GM23338 (cell line): ENCODE data around the gene CNBD2.

Source experiments
- CTCF ChIP-seq, 2 experiments: fragments of 200-600 bp in 1 of 2; sonication (generic) in 1 of 2; conservative IDR thresholded peaks; 2 replicates each; pipeline versions ENCODE4 v1.5.1 to v1.6.1; 2016 to 2017; ENCODE audit warnings: antibody characterized with exemption in 2 of 2, low read depth in 2 of 2, mild to moderate bottlenecking in 2 of 2, moderate library complexity in 1 of 2
- POLR2AphosphoS5 ChIP-seq: IDR thresholded peaks from 2 replicates; pipeline ENCODE4 v1.6.1; 2016; ENCODE audit warnings: antibody characterized with exemption, low read depth
- REST ChIP-seq: IDR thresholded peaks from one replicate; pipeline ENCODE4 v1.6.1; 2018; ENCODE audit warnings: antibody characterized with exemption; ENCODE audit not compliant: unreplicated experiment

DNA sequence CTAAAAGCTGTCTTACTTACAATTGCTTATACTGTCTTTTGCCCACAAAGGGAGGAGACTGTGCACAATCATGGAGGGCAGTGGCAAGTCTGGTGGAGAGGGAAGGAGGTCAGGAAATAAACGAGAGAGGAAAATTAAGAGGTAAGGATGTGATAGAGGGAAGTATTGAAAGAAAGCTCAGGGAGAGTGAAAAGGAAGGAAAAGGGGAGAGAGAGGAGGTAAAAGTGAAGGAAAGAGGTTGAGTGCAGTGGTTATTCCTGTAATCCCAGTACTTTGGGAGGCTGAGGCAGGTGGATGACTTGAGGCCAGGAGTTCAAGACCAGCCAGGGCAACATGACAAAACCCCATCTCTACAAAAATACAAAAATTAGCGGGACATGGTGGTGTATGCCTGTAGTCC, 103.5 kb downstream of the CNBD2 start:
- no peak for TF ChIP-seq CTCF (conservative IDR thresholded peaks at IDR 0.05; ENCODE audit: low read depth in 2 of 2)
- no peak for TF ChIP-seq REST
- no peak for TF ChIP-seq POLR2AphosphoS5
